ENCODE data around the gene GPHN. TPM values are rescaled to one million over a fixed set of nuclear protein-coding genes. Genes with fewer than 3 reads are reported as not detected.
A peak's percentile ranks its signal among the peaks of the same experiment; 100 is the strongest.

The GPHN gene
- polyA plus RNA-seq, 4 donors, result 10.0 to 26.2 (median 22.4) TPM

GRCh38 chr14:66619952-66620351, 112.0 kb downstream of the GPHN start:
- H3K27me3 ChIP-seq (ENCODE audit: control insufficient read depth in 3 of 3, insufficient read depth in 3 of 3, low read length in 3 of 3), result no peaks in the 10 kb centered on the region
- peaks cover 0 to 3% (median 0%) of the 10 kb centered on the region in 3 donors for H3K36me3 ChIP-seq (ENCODE audit: control insufficient read depth in 3 of 3, insufficient read depth in 2 of 3, low read depth in 1 of 3, low read length in 3 of 3)
- WGBS, 3 donors, result 95 to 97% (median 96%) methylated on average over 2 of the region's 2 CpGs
- no peaks in the 10 kb centered on the region for H3K4me1 ChIP-seq (ENCODE audit: control insufficient read depth in 3 of 3, insufficient read depth in 2 of 3, low read depth in 1 of 3, low read length in 2 of 3)
- FAIRE-seq (no peak), DNase-seq (no peak)
- no peak overlapping the region for H3K27ac ChIP-seq (ENCODE audit: low read depth in 1 of 3, low read length in 2 of 3)
- no peak overlapping the region for H3K4me3 ChIP-seq (ENCODE audit: low read depth in 1 of 3, low read length in 3 of 3)
- peaks cover 4 to 23% of the 10 kb centered on the region in 2 donors for H3K9me3 ChIP-seq (ENCODE audit: control insufficient read depth in 2 of 2, insufficient read depth in 1 of 2, low read depth in 1 of 2, low read length in 1 of 2)

GRCh38 chr14:66623838-66624237, 115.9 kb downstream of the GPHN start:
- FAIRE-seq (no peak), DNase-seq (no peak)
- Histone ChIP-seq H3K4me3 (ENCODE audit: low read depth in 1 of 3, low read length in 3 of 3) (no peak overlapping the region), H3K27me3 (ENCODE audit: control insufficient read depth in 3 of 3, insufficient read depth in 3 of 3, low read length in 3 of 3) (no peaks in the 10 kb centered on the region), H3K9me3 (ENCODE audit: control insufficient read depth in 2 of 2, insufficient read depth in 1 of 2, low read depth in 1 of 2, low read length in 1 of 2) (peaks cover 0 to 7% of the 10 kb centered on the region in 2 donors), H3K27ac (ENCODE audit: low read depth in 1 of 3, low read length in 2 of 3) (no peak overlapping the region), H3K4me1 (ENCODE audit: control insufficient read depth in 3 of 3, insufficient read depth in 2 of 3, low read depth in 1 of 3, low read length in 2 of 3) (no peaks in the 10 kb centered on the region), H3K36me3 (ENCODE audit: control insufficient read depth in 3 of 3, insufficient read depth in 2 of 3, low read depth in 1 of 3, low read length in 3 of 3) (no peaks in the 10 kb centered on the region)
- WGBS, 3 donors, result 78 to 86% (median 84%) methylated on average over 4 of the region's 4 CpGs

GRCh38 chr14:66624336-66624937, 116.5 kb downstream of the GPHN start:
- no peaks in the 10 kb centered on the region for H3K36me3 ChIP-seq (ENCODE audit: control insufficient read depth in 3 of 3, insufficient read depth in 2 of 3, low read depth in 1 of 3, low read length in 3 of 3)
- H3K4me3 ChIP-seq (ENCODE audit: low read depth in 1 of 3, low read length in 3 of 3), result no peak overlapping the region
- no peaks in the 10 kb centered on the region for H3K4me1 ChIP-seq (ENCODE audit: control insufficient read depth in 3 of 3, insufficient read depth in 2 of 3, low read depth in 1 of 3, low read length in 2 of 3)
- H3K27ac ChIP-seq (ENCODE audit: low read depth in 1 of 3, low read length in 2 of 3), result no peak overlapping the region
- DNase-seq, result peak; percentile 56 to 58
- 0 to 11% (median 10%) methylated on average over 1 of the region's 1 CpG for WGBS, 3 donors
- FAIRE-seq, result no peak
- no peaks in the 10 kb centered on the region for H3K27me3 ChIP-seq (ENCODE audit: control insufficient read depth in 3 of 3, insufficient read depth in 3 of 3, low read length in 3 of 3)
- peaks cover 0 to 7% of the 10 kb centered on the region in 2 donors for H3K9me3 ChIP-seq (ENCODE audit: control insufficient read depth in 2 of 2, insufficient read depth in 1 of 2, low read depth in 1 of 2, low read length in 1 of 2)

GRCh38 chr14:66628636-66629035, 120.7 kb downstream of the GPHN start:
- FAIRE-seq (no peak), DNase-seq (no peak)
- Histone ChIP-seq H3K9me3 (ENCODE audit: control insufficient read depth in 2 of 2, insufficient read depth in 1 of 2, low read depth in 1 of 2, low read length in 1 of 2) (no peaks in the 10 kb centered on the region), H3K27me3 (ENCODE audit: control insufficient read depth in 3 of 3, insufficient read depth in 3 of 3, low read length in 3 of 3) (no peaks in the 10 kb centered on the region), H3K4me1 (ENCODE audit: control insufficient read depth in 3 of 3, insufficient read depth in 2 of 3, low read depth in 1 of 3, low read length in 2 of 3) (no peaks in the 10 kb centered on the region), H3K36me3 (ENCODE audit: control insufficient read depth in 3 of 3, insufficient read depth in 2 of 3, low read depth in 1 of 3, low read length in 3 of 3) (no peaks in the 10 kb centered on the region), H3K4me3 (ENCODE audit: low read depth in 1 of 3, low read length in 3 of 3) (no peak overlapping the region), H3K27ac (ENCODE audit: low read depth in 1 of 3, low read length in 2 of 3) (no peak overlapping the region)

GRCh38 chr14:66629499-66629898, 121.6 kb downstream of the GPHN start:
- no peak overlapping the region for H3K27ac ChIP-seq (ENCODE audit: low read depth in 1 of 3, low read length in 2 of 3)
- no peak for FAIRE-seq
- no peak for DNase-seq
- H3K9me3 ChIP-seq (ENCODE audit: control insufficient read depth in 2 of 2, insufficient read depth in 1 of 2, low read depth in 1 of 2, low read length in 1 of 2), result peaks cover 0 to 3% of the 10 kb centered on the region in 2 donors
- no peaks in the 10 kb centered on the region for H3K36me3 ChIP-seq (ENCODE audit: control insufficient read depth in 3 of 3, insufficient read depth in 2 of 3, low read depth in 1 of 3, low read length in 3 of 3)
- H3K4me1 ChIP-seq (ENCODE audit: control insufficient read depth in 3 of 3, insufficient read depth in 2 of 3, low read depth in 1 of 3, low read length in 2 of 3), result no peaks in the 10 kb centered on the region
- H3K27me3 ChIP-seq (ENCODE audit: control insufficient read depth in 3 of 3, insufficient read depth in 3 of 3, low read length in 3 of 3), result no peaks in the 10 kb centered on the region
- no peak overlapping the region for H3K4me3 ChIP-seq (ENCODE audit: low read depth in 1 of 3, low read length in 3 of 3)

- Histone ChIP-seq H3K27me3 (ENCODE audit: control insufficient read depth in 3 of 3, insufficient read depth in 3 of 3, low read length in 3 of 3) (no peaks in the 10 kb centered on the region), H3K36me3 (ENCODE audit: control insufficient read depth in 3 of 3, insufficient read depth in 2 of 3, low read depth in 1 of 3, low read length in 3 of 3) (no peaks in the 10 kb centered on the region), H3K9me3 (ENCODE audit: control insufficient read depth in 2 of 2, insufficient read depth in 1 of 2, low read depth in 1 of 2, low read length in 1 of 2) (peaks cover 0 to 4% of the 10 kb centered on the region in 2 donors), H3K27ac (ENCODE audit: low read depth in 1 of 3, low read length in 2 of 3) (no peak overlapping the region), H3K4me1 (ENCODE audit: control insufficient read depth in 3 of 3, insufficient read depth in 2 of 3, low read depth in 1 of 3, low read length in 2 of 3) (no peaks in the 10 kb centered on the region), H3K4me3 (ENCODE audit: low read depth in 1 of 3, low read length in 3 of 3) (no peak overlapping the region)
- peak in 1 of 2 donors; percentile 14 for DNase-seq
- no peak for FAIRE-seq
These were observed 126.9 kb downstream of the GPHN start for GRCh38 chr14:66634876-66635275.

- Histone ChIP-seq H3K4me3 (ENCODE audit: low read depth in 1 of 3, low read length in 3 of 3) (no peak overlapping the region), H3K27ac (ENCODE audit: low read depth in 1 of 3, low read length in 2 of 3) (no peak overlapping the region), H3K9me3 (ENCODE audit: control insufficient read depth in 2 of 2, insufficient read depth in 1 of 2, low read depth in 1 of 2, low read length in 1 of 2) (peaks cover 0 to 4% of the 10 kb centered on the region in 2 donors), H3K36me3 (ENCODE audit: control insufficient read depth in 3 of 3, insufficient read depth in 2 of 3, low read depth in 1 of 3, low read length in 3 of 3) (no peaks in the 10 kb centered on the region), H3K4me1 (ENCODE audit: control insufficient read depth in 3 of 3, insufficient read depth in 2 of 3, low read depth in 1 of 3, low read length in 2 of 3) (no peaks in the 10 kb centered on the region), H3K27me3 (ENCODE audit: control insufficient read depth in 3 of 3, insufficient read depth in 3 of 3, low read length in 3 of 3) (no peaks in the 10 kb centered on the region)
- 46 to 86% (median 77%) methylated on average over 2 of the region's 2 CpGs for WGBS, 3 donors
- FAIRE-seq (no peak), DNase-seq (no peak)
These were observed 127.5 kb downstream of the GPHN start for GRCh38 chr14:66635435-66635834.

- peak; percentile 79 for FAIRE-seq
- Histone ChIP-seq H3K9me3 (ENCODE audit: control insufficient read depth in 2 of 2, insufficient read depth in 1 of 2, low read depth in 1 of 2, low read length in 1 of 2) (peaks cover 0 to 4% of the 10 kb centered on the region in 2 donors), H3K27ac (ENCODE audit: low read depth in 1 of 3, low read length in 2 of 3) (no peak overlapping the region), H3K4me3 (ENCODE audit: low read depth in 1 of 3, low read length in 3 of 3) (no peak overlapping the region), H3K4me1 (ENCODE audit: control insufficient read depth in 3 of 3, insufficient read depth in 2 of 3, low read depth in 1 of 3, low read length in 2 of 3) (no peaks in the 10 kb centered on the region), H3K27me3 (ENCODE audit: control insufficient read depth in 3 of 3, insufficient read depth in 3 of 3, low read length in 3 of 3) (no peaks in the 10 kb centered on the region), H3K36me3 (ENCODE audit: control insufficient read depth in 3 of 3, insufficient read depth in 2 of 3, low read depth in 1 of 3, low read length in 3 of 3) (no peaks in the 10 kb centered on the region)
- DNase-seq, result no peak
These were observed 128.3 kb downstream of the GPHN start for GRCh38 chr14:66636240-66636639.

- no peaks in the 10 kb centered on the region for H3K4me1 ChIP-seq (ENCODE audit: control insufficient read depth in 3 of 3, insufficient read depth in 2 of 3, low read depth in 1 of 3, low read length in 2 of 3)
- 81 to 90% (median 86%) methylated on average over 2 of the region's 2 CpGs for WGBS, 3 donors
- H3K36me3 ChIP-seq (ENCODE audit: control insufficient read depth in 3 of 3, insufficient read depth in 2 of 3, low read depth in 1 of 3, low read length in 3 of 3), result no peaks in the 10 kb centered on the region
- DNase-seq (no peak), FAIRE-seq (no peak)
- H3K9me3 ChIP-seq (ENCODE audit: control insufficient read depth in 2 of 2, insufficient read depth in 1 of 2, low read depth in 1 of 2, low read length in 1 of 2), result peaks cover 0 to 4% of the 10 kb centered on the region in 2 donors
- no peak overlapping the region for H3K4me3 ChIP-seq (ENCODE audit: low read depth in 1 of 3, low read length in 3 of 3)
- H3K27ac ChIP-seq (ENCODE audit: low read depth in 1 of 3, low read length in 2 of 3), result no peak overlapping the region
- no peaks in the 10 kb centered on the region for H3K27me3 ChIP-seq (ENCODE audit: control insufficient read depth in 3 of 3, insufficient read depth in 3 of 3, low read length in 3 of 3)
These were observed 130.7 kb downstream of the GPHN start for GRCh38 chr14:66638689-66639088.
